HG03457 (cell line): ENCODE data around the gene IL6.
"Not testable (repeated sequence)": the region's sequence is repeated elsewhere in the genome, so short reads cannot be mapped to it uniquely, and the experiment has no call there.

Source experiments
- ATAC-seq: cut with Tn5 transposase; IDR thresholded peaks from one replicate; pipeline ENCODE4 v1.9.1; 2021; ENCODE audit warnings: moderate number of reproducible peaks; ENCODE audit not compliant: unreplicated experiment

Gene IL6

GRCh38 chr7:22779730-22780323 lies 52.8 kb downstream of the IL6 start:
- not testable (repeated sequence) for ATAC-seq

DNA sequence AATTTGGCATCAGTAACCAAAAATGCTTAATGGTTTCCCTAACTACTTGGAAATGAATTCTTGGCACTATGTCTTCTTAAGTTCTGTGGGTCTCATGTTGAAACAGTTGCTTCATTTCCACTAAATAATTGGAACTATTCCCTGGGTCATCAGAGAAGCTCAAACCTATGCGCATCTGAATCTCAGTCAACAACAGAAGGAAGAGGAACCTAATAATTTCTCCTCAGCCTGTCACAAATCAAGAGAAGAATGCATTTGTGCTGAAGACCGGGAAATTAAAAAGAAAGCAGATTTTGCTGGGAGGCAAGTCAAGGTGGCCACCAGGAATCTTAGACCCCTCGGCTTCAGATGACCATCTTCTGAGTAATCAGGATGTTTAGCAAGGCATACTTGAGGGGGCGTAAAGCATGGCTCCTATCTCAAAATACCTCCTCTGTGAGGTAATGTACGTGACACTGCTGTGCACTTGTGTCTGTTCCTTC lies 54.3 kb downstream of the IL6 start:
- no peak for ATAC-seq
